ENCODE data around the gene LYRM1.

GRCh38 chr16:20911361-20911760, 10.8 kb downstream of the LYRM1 start:
- TF ChIP-seq POLR2AphosphoS5 (IDR thresholded peaks at IDR 0.05; ENCODE audit: low read depth) (no peak), JUNB (IDR thresholded peaks at IDR 0.05; ENCODE audit: unreplicated experiment) (no peak), CTCF (conservative IDR thresholded peaks at IDR 0.05; ENCODE audit: low read depth in 2 of 2) (no peak), EZH2 (IDR thresholded peaks at IDR 0.05; ENCODE audit: low read depth, unreplicated experiment) (no peak), REST (IDR thresholded peaks at IDR 0.05; ENCODE audit: unreplicated experiment) (no peak), EZH2phosphoT487 (IDR thresholded peaks at IDR 0.05; ENCODE audit: unreplicated experiment) (no peak), ZNF114 (CRISPR knock-in tag; IDR thresholded peaks at IDR 0.05) (no peak), CREB1 (CRISPR knock-in tag; IDR thresholded peaks at IDR 0.05; ENCODE audit: low read depth) (no peak), ETS1 (IDR thresholded peaks at IDR 0.05) (no peak), STAT1 (IDR thresholded peaks at IDR 0.05; ENCODE audit: unreplicated experiment) (no peak), NANOG (IDR thresholded peaks at IDR 0.05; ENCODE audit: borderline replicate concordance) (no peak), ZNF331 (CRISPR knock-in tag; IDR thresholded peaks at IDR 0.05; ENCODE audit: low read depth) (no peak)
